Heart right ventricle (tissue), 16 donors: ENCODE measurements around the gene SSH2. TPM values are rescaled to one million over a fixed set of nuclear protein-coding genes. Genes with fewer than 3 reads are reported as not detected.

Source experiments
- ATAC-seq, 8 donors: fragments of 200-7000 bp; cut with Tn5 transposase; one replicate each; pipeline ENCODE4 v1.9.1; 2020; ENCODE audit warnings: mild to moderate bottlenecking in 8 of 8, moderate library complexity in 8 of 8, moderate number of reproducible peaks in 1 of 8
- DNase-seq, 2 donors: peaks; one replicate each; pipeline ENCODE4 v3.0.0-alpha.2; 2020
- H3K27ac ChIP-seq, 10 donors: fragments of 200-600 bp; sonication (generic) in 2 of 10; one replicate each; pipeline versions ENCODE4 v1.5.0 to v1.8.0; 2020 to 2022; ENCODE audit warnings: mild to moderate bottlenecking in 3 of 10
- H3K27me3 ChIP-seq, 7 donors: fragments of 200-600 bp; one replicate each; pipeline ENCODE4 v1.8.0; 2021 to 2022; ENCODE audit warnings: mild to moderate bottlenecking in 2 of 7
- H3K36me3 ChIP-seq, 9 donors: fragments of 200-600 bp; sonication (generic) in 1 of 9; one replicate each; pipeline versions ENCODE4 v1.5.0 to v1.8.0; 2020 to 2022; ENCODE audit warnings: mild to moderate bottlenecking in 2 of 9
- H3K4me1 ChIP-seq, 9 donors: fragments of 200-600 bp; sonication (generic) in 1 of 9; one replicate each; pipeline versions ENCODE4 v1.5.0 to v1.8.0; 2020 to 2022; ENCODE audit warnings: mild to moderate bottlenecking in 4 of 9
- H3K4me3 ChIP-seq, 10 donors: fragments of 200-600 bp; sonication (generic) in 2 of 10; one replicate each; pipeline versions ENCODE4 v1.5.0 to v1.8.0; 2020 to 2022; ENCODE audit warnings: mild to moderate bottlenecking in 7 of 10, moderate library complexity in 2 of 10
- H3K9me3 ChIP-seq, 11 donors: fragments of 200-600 bp in 10 of 11; sonication (generic) in 2 of 11; one replicate each; pipeline versions ENCODE4 v1.5.0 to v1.8.0; 2013 to 2022; ENCODE audit warnings: mild to moderate bottlenecking in 2 of 11, control low read depth in 1 of 11, moderate library complexity in 1 of 11
- CTCF ChIP-seq, 9 donors: fragments of 200-600 bp; sonication (generic) in 2 of 9; IDR thresholded peaks; one replicate each; pipeline versions ENCODE4 v1.5.0 to v1.8.0; 2021 to 2022; ENCODE audit warnings: antibody characterized with exemption in 9 of 9, mild to moderate bottlenecking in 5 of 9, moderate library complexity in 1 of 9
- WGBS, 2 donors: extraction: QIAGEN DNeasy Blood & Tissue Kit; methylation state at CpG; one replicate each; pipeline ENCODE4 v1.1.7; 2013; ENCODE audit warnings: inconsistent platforms in 1 of 2; 5-methylcytosine and 5-hydroxymethylcytosine counted together
- intact Hi-C, 10 donors: fragments of 100-400 bp; cut with DNase I; formaldehyde crosslinking; loops; one replicate each; pipeline versions ENCODE4 v1.11.1 to v1.14.2; 2022
- polyA plus RNA-seq, 2 donors: library from polyadenylated mRNA; stranded (reverse); fragments of 200-250 nt; gene quantifications; one replicate each; pipeline ENCODE4 v1.2.3, GENCODE V29; 2013
- total RNA-seq, 10 donors: library from RNA; stranded (reverse); fragmentation: NEBNext Ultra II Directional in 3 of 10; extraction: Animal tissue kit (Norgen Biotek cat#: 25700) in 3 of 10; gene quantifications; one replicate each; pipeline versions ENCODE4 v1.2.1 to v1.2.4, GENCODE V29; 2021 to 2023
- donor health status: Arrhythmogenic right ventricular cardiomyopathy.
- donor health status: ischemic (EF 13 %, LVEDD 7.1; RV severe dilation, severe dysfunction).
- donor health status: healthy with polysubstance abuse.
- donor health status: DM: no; HTN: yes; CAD: no.
- donor health status: DM: no; HTN: no; CAD: no.
- donor health status: ischemic (EF 25% LVEDD 6.9; RV normal size, moderate dysfunction).
- donor health status: ischemic (EF 25% LVEDD 5.7; RV mildly dilated, moderate dysfunction).
- donor health status: healthy.
- donor health status: DM: yes; HTN: yes; CAD: no.
- donor health status: Ischemic cardiomyopathy.
- donor health status: ischemic (EF 35%, LVEDD 5.7; RV mildly dilated, moderate dysfunction).
- donor health status: nonischemic (EF 11% LVEDD 7.7; RV severe dilation, severe dysfunction).
- donor health status: DM: yes; HTN: yes; CAD: no.
- donor health status: PGD.
- donor health status: ischemic (EF 29% LVEDD 5.4; RV normal size, mild dysfunction).
- donor health status: nonischemic (EF 23%, LVEDD 6.1; RV moderate dilation, normal function).

Gene SSH2
- total and polyA plus RNA-seq, 12 donors: 17.9 to 42.9 (median 34.3) TPM

GRCh38 chr17:29595107-29595942 is 334.7 kb downstream of the SSH2 start:
- Histone ChIP-seq H3K36me3 (no peaks in the 10 kb centered on the region), H3K27ac (no peak overlapping the region), H3K27me3 (peaks cover 0 to 15% (median 0%) of the 10 kb centered on the region in 7 donors), H3K9me3 (no peaks in the 10 kb centered on the region), H3K4me1 (peaks cover 16 to 72% (median 50%) of the 10 kb centered on the region in 9 donors), H3K4me3 (no peak overlapping the region)
- TF ChIP-seq CTCF (IDR thresholded peaks at IDR 0.05): no peak
- no peak for DNase-seq
- no peak for ATAC-seq
- WGBS, 2 donors: 84% methylated on average over 7 of the region's 7 CpGs
- intact Hi-C loops: no loop called here

- ATAC-seq: no peak
- peak in 1 of 2 donors; percentile 5 for DNase-seq
- H3K27ac ChIP-seq: no peak overlapping the region
- WGBS, 2 donors: 92 to 94% methylated on average over 11 of the region's 11 CpGs
- peak in 1 of 9 donors; percentile 6 for TF ChIP-seq CTCF (IDR thresholded peaks at IDR 0.05)
- H3K9me3 ChIP-seq: no peaks in the 10 kb centered on the region
- peaks cover 0 to 15% (median 0%) of the 10 kb centered on the region in 7 donors for H3K27me3 ChIP-seq
- H3K4me1 ChIP-seq: peaks cover 18 to 79% (median 56%) of the 10 kb centered on the region in 9 donors
- H3K36me3 ChIP-seq: no peaks in the 10 kb centered on the region
- intact Hi-C loops: no loop called here
- H3K4me3 ChIP-seq: peak overlapping the region in 4 of 10 donors; percentile 65 to 75 (median 72)
Observed at GRCh38 chr17:29594519-29595090, 335.4 kb downstream of the SSH2 start.

- peak in 5 of 9 donors; percentile 17 to 37 (median 33) for TF ChIP-seq CTCF (IDR thresholded peaks at IDR 0.05)
- 7 to 9% methylated on average over 55 to 64 of the region's 64 CpGs for WGBS, 2 donors
- H3K9me3 ChIP-seq: no peaks in the 10 kb centered on the region
- intact Hi-C loops: no loop called here
- H3K27me3 ChIP-seq: peaks cover 0 to 15% (median 0%) of the 10 kb centered on the region in 7 donors
- peak; percentile 15 to 28 for DNase-seq
- peak overlapping the region in 7 of 10 donors; percentile 10 to 62 (median 39) for H3K27ac ChIP-seq
- peak overlapping the region; percentile 50 to 75 (median 68) for H3K4me3 ChIP-seq
- ATAC-seq: no peak
- H3K36me3 ChIP-seq: no peaks in the 10 kb centered on the region
- H3K4me1 ChIP-seq: peaks cover 18 to 79% (median 56%) of the 10 kb centered on the region in 9 donors
Observed at GRCh38 chr17:29593591-29594518, 336.2 kb downstream of the SSH2 start.
